ENCODE results near the gene PHPT1. TPM values are rescaled to one million over a fixed set of nuclear protein-coding genes. Genes with fewer than 3 reads are reported as not detected.

PHPT1 gene
- total RNA-seq, 2 donors from 2014 or later = 71.5 to 108 TPM

Other genes with a start within 250 kb of the PHPT1 start
- gene EGFL7, start 186.5 kb upstream of the PHPT1 start, total RNA-seq = under 1 TPM; 0.36 to 0.52 TPM
- gene AGPAT2, start 162.0 kb upstream of the PHPT1 start, total RNA-seq = 1 to 10 TPM; 6.1 to 8.9 TPM
- gene DIPK1B, start 136.8 kb upstream of the PHPT1 start, total RNA-seq = not detected
- under 1 TPM; 0.21 to 0.45 TPM for gene LCN10, start 106.5 kb upstream of the PHPT1 start, total RNA-seq
- not detected for gene LCN6, start 100.9 kb upstream of the PHPT1 start, total RNA-seq
- not detected for gene LCN8, start 91.2 kb upstream of the PHPT1 start, total RNA-seq
- gene LCN15, start 84.9 kb upstream of the PHPT1 start, total RNA-seq = not detected
- gene TMEM141, start 58.1 kb upstream of the PHPT1 start, total RNA-seq = 10 to 100 TPM; 31.9 to 50.5 TPM
- gene CCDC183, start 53.1 kb upstream of the PHPT1 start, total RNA-seq = under 1 TPM; 0.38 to 0.45 TPM
- 100 to 1,000 TPM in 1 of 2 donors, 10 to 100 TPM in 1; 74.1 to 151 TPM for gene RABL6, start 41.5 kb upstream of the PHPT1 start, total RNA-seq
- gene AJM1, start 6.9 kb upstream of the PHPT1 start, total RNA-seq = 10 to 100 TPM in 1 of 2 donors, 1 to 10 TPM in 1; 7.8 to 11.2 TPM
- 10 to 100 TPM; 16.0 to 17.2 TPM for gene MAMDC4, start 2.9 kb downstream of the PHPT1 start, total RNA-seq
- 100 to 1,000 TPM; 299 to 453 TPM for gene EDF1, start 16.9 kb downstream of the PHPT1 start, total RNA-seq
- 100 to 1,000 TPM in 1 of 2 donors, 10 to 100 TPM in 1; 55.7 to 107 TPM for gene TRAF2, start 37.1 kb downstream of the PHPT1 start, total RNA-seq
- 100 to 1,000 TPM; 102 to 155 TPM for gene FBXW5, start 95.3 kb downstream of the PHPT1 start, total RNA-seq
- gene C8G, start 95.8 kb downstream of the PHPT1 start, total RNA-seq = 1 to 10 TPM; 2.4 to 2.5 TPM
- gene LCN12, start 102.9 kb downstream of the PHPT1 start, total RNA-seq = 1 to 10 TPM; 2.0 to 2.2 TPM
- 1 to 10 TPM; 1.7 to 4.4 TPM for gene PTGDS, start 128.1 kb downstream of the PHPT1 start, total RNA-seq
- under 1 TPM in 1 of 2 donors, not detected in 1; 0.21 TPM for gene LCNL1, start 133.6 kb downstream of the PHPT1 start, total RNA-seq
- gene PAXX, start 143.0 kb downstream of the PHPT1 start, total RNA-seq = 100 to 1,000 TPM in 1 of 2 donors, 10 to 100 TPM in 1; 64.0 to 118 TPM
- gene CLIC3, start 147.2 kb downstream of the PHPT1 start, total RNA-seq = 10 to 100 TPM in 1 of 2 donors, 1 to 10 TPM in 1; 4.3 to 38.2 TPM
- gene ABCA2, start 178.8 kb downstream of the PHPT1 start, total RNA-seq = 100 to 1,000 TPM in 1 of 2 donors, 10 to 100 TPM in 1; 77.6 to 109 TPM
- 10 to 100 TPM; 10.0 to 17.8 TPM for gene FUT7, start 182.7 kb downstream of the PHPT1 start, total RNA-seq
- 10 to 100 TPM; 11.2 to 41.7 TPM for gene NPDC1, start 196.8 kb downstream of the PHPT1 start, total RNA-seq
- gene ENTPD2, start 204.7 kb downstream of the PHPT1 start, total RNA-seq = not detected
- gene SAPCD2, start 221.1 kb downstream of the PHPT1 start, total RNA-seq = 10 to 100 TPM in 1 of 2 donors, 1 to 10 TPM in 1; 9.5 to 20.8 TPM
- 10 to 100 TPM; 19.9 to 22.0 TPM for gene UAP1L1, start 228.1 kb downstream of the PHPT1 start, total RNA-seq
- gene MAN1B1, start 237.6 kb downstream of the PHPT1 start, total RNA-seq = 10 to 100 TPM; 34.1 to 55.8 TPM

All from natural killer cell treated with Interleukin-12 subunit alpha and Interleukin-12 subunit beta and Interleukin-15 and Interleukin-18, amount 100 ng/mL, for 72 hours (primary cell).